NCI-H510A (cell line): ENCODE measurements around the gene CTTN.

Experiments
- DNase-seq: peaks from one replicate; lab custom pipeline; 2025; lab: John Stamatoyannopoulos, UW

CTTN gene

GRCh38 chr11:70397983-70398833, at the start of gene CTTN:
Gene CTTN (plus strand): TSS chr11:70398529. CDS start chr11:70407298, 8,769 bp downstream.
- DNase-seq: peak; percentile 81

- no peak for DNase-seq
These were observed 49.7 kb upstream of the CTTN start for GRCh38 chr11:70348608-70349007.

- DNase-seq: no peak
These were observed 46.7 kb upstream of the CTTN start for GRCh38 chr11:70351646-70352045.

GRCh38 chr11:70352100-70352499, 46.2 kb upstream of the CTTN start:
- no peak for DNase-seq

- DNase-seq: no peak
These were observed 45.7 kb upstream of the CTTN start for GRCh38 chr11:70352601-70353000.

GRCh38 chr11:70353329-70353728, 45.0 kb upstream of the CTTN start:
- DNase-seq: no peak

- no peak for DNase-seq
These were observed 44.3 kb upstream of the CTTN start for GRCh38 chr11:70353900-70354568.

GRCh38 chr11:70354629-70355028, 43.7 kb upstream of the CTTN start:
- no peak for DNase-seq

GRCh38 chr11:70358753-70359152, 39.6 kb upstream of the CTTN start:
- DNase-seq: no peak

- DNase-seq: no peak
These were observed 38.7 kb upstream of the CTTN start for GRCh38 chr11:70359451-70360205.

GRCh38 chr11:70360211-70360610, 38.1 kb upstream of the CTTN start:
- DNase-seq: no peak

GRCh38 chr11:70364178-70364577, 34.2 kb upstream of the CTTN start:
- no peak for DNase-seq

- no peak for DNase-seq
These were observed 33.4 kb upstream of the CTTN start for GRCh38 chr11:70364745-70365543.

- no peak for DNase-seq
These were observed 32.8 kb upstream of the CTTN start for GRCh38 chr11:70365544-70365927.

- DNase-seq: peak; percentile 39
These were observed 31.3 kb upstream of the CTTN start for GRCh38 chr11:70367071-70367470.

GRCh38 chr11:70368961-70369360, 29.4 kb upstream of the CTTN start:
- no peak for DNase-seq

GRCh38 chr11:70371241-70371640, 27.1 kb upstream of the CTTN start:
- DNase-seq: no peak

- DNase-seq: no peak
These were observed 26.3 kb upstream of the CTTN start for GRCh38 chr11:70372076-70372475.

- no peak for DNase-seq
These were observed 21.7 kb upstream of the CTTN start for GRCh38 chr11:70376621-70377020.

- no peak for DNase-seq
These were observed 20.7 kb upstream of the CTTN start for GRCh38 chr11:70377645-70378044.

- DNase-seq: no peak
These were observed 19.7 kb upstream of the CTTN start for GRCh38 chr11:70378506-70379134.
